MM.1S (cell line): ENCODE measurements around the gene TMEM114.

Experiments
- EZH2 ChIP-seq: fragments of 300-600 bp; sonication (generic); optimal IDR thresholded peaks from 2 replicates; pipeline ENCODE3; 2017; ENCODE audit warnings: low read depth, mild to moderate bottlenecking, antibody characterized with exemption, low read length, mixed read lengths
- EZH2phosphoT487 ChIP-seq: fragments of 300-600 bp; sonication (generic); IDR thresholded peaks from 2 replicates; pipeline ENCODE4 v1.6.1; 2018; ENCODE audit warnings: antibody characterized with exemption, low read length
- TF ChIP-seq, protein P1 (sequence below): fragments of 300-600 bp; sonication (generic); IDR thresholded peaks from 2 replicates; pipeline ENCODE4 v1.5.1; 2016; ENCODE audit warnings: antibody characterized with exemption, low read length, mixed read lengths

DNA sequence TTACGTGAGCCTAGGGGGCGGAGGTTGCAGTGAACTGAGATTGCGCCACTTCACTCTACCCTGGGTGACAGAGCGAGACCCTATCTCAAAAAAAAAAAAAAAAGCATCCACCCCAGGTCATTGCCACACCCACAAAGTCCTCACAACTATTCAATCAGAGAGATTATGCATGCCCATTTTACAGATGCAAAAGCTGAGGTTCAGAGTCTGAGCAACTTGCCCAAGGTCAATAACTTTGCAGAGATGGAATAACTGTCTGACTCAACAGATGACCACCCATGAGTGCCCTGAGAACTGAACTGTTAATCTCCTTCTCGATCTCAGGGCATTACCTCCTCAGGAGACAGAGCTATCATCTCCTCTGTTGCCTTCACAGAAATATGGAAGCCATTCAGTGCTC is 5.5 kb upstream of the TMEM114 start:
- TF ChIP-seq EZH2 (no peak), EZH2phosphoT487 (no peak)
- TF ChIP-seq, protein P1, sequence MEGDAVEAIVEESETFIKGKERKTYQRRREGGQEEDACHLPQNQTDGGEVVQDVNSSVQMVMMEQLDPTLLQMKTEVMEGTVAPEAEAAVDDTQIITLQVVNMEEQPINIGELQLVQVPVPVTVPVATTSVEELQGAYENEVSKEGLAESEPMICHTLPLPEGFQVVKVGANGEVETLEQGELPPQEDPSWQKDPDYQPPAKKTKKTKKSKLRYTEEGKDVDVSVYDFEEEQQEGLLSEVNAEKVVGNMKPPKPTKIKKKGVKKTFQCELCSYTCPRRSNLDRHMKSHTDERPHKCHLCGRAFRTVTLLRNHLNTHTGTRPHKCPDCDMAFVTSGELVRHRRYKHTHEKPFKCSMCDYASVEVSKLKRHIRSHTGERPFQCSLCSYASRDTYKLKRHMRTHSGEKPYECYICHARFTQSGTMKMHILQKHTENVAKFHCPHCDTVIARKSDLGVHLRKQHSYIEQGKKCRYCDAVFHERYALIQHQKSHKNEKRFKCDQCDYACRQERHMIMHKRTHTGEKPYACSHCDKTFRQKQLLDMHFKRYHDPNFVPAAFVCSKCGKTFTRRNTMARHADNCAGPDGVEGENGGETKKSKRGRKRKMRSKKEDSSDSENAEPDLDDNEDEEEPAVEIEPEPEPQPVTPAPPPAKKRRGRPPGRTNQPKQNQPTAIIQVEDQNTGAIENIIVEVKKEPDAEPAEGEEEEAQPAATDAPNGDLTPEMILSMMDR, result no peak
